K562 (cell line): ENCODE data around the gene FBXW8. TPM values are rescaled to one million over a fixed set of nuclear protein-coding genes. Genes with fewer than 3 reads are reported as not detected.
A peak's percentile ranks its signal among the peaks of the same experiment; 100 is the strongest.

Source experiments
- FOXA3 ChIP-seq, 2 experiments: fragments of 450-650 bp in 1 of 2; sonication (generic) in 1 of 2; formaldehyde crosslinking; IDR thresholded peaks in 1 of 2; conservative IDR thresholded peaks in 1 of 2; 2 replicates each; pipeline versions ENCODE4 v1.4.0 to v1.8.0; 2020 to 2022; ENCODE audit warnings: mild to moderate bottlenecking in 2 of 2, missing genetic modification reagents in 1 of 2
- NFE2L1 ChIP-seq: fragments of 450-650 bp; IDR thresholded peaks from 2 replicates; pipeline ENCODE4 v1.6.1; 2016; ENCODE audit warnings: missing genetic modification characterization, low read depth, mild to moderate bottlenecking, missing compliant biosample characterization, moderate library complexity, borderline replicate concordance
- ZNF24 ChIP-seq: fragments of 450-650 bp; IDR thresholded peaks from 2 replicates; pipeline ENCODE4 v1.6.1; 2016
- polyA plus RNA-seq, 8 experiments: library from polyadenylated mRNA; depleted of rRNA in 4 of 8; stranded (reverse) in 5 of 8; unstranded in 3 of 8; fragments of >200 nt; fragmentation: Nextera tagmentation in 2 of 8; fragmentation: Illumina TruSeq in 1 of 8; extraction: Ambion mirVana in 2 of 8; extraction: Trizol in 1 of 8; gene quantifications; 2 replicates each; pipeline versions ENCODE4 v1.2.1 to v1.2.3, GENCODE V29; 2011 to 2014; ENCODE audit warnings: inconsistent platforms in 1 of 8, missing spikeins in 1 of 8
- total RNA-seq, 7 experiments: library from RNA; depleted of rRNA in 6 of 7; stranded (reverse); fragments of >200 nt in 6 of 7; fragmentation: Illumina TruSeq in 2 of 7; extraction: Trizol in 2 of 7; gene quantifications; 2 replicates each; pipeline versions ENCODE4 v1.2.1 to v1.2.3, GENCODE V29; 2011 to 2021; ENCODE audit warnings: low replicate concordance in 1 of 7
- TF ChIP-seq, protein P1 (sequence below): fragments of 200-800 bp; sonication (Bioruptor generic); IDR thresholded peaks from 2 replicates; pipeline ENCODE4 v1.6.1; 2017; ENCODE audit warnings: missing genetic modification characterization, missing compliant biosample characterization
- TF ChIP-seq, protein P2 (sequence below): sonication (generic); formaldehyde crosslinking; IDR thresholded peaks from 2 replicates; pipeline ENCODE4 v1.8.1; 2023; ENCODE audit warnings: missing genetic modification reagents, mild to moderate bottlenecking, borderline replicate concordance

The FBXW8 gene
- total and polyA plus RNA-seq, 9 of the 15 experiments (the other 6 are each of a cell fraction or from before 2014, with no cell fraction given) = 0.58 to 8.3 (median 4.4) TPM

DNA sequence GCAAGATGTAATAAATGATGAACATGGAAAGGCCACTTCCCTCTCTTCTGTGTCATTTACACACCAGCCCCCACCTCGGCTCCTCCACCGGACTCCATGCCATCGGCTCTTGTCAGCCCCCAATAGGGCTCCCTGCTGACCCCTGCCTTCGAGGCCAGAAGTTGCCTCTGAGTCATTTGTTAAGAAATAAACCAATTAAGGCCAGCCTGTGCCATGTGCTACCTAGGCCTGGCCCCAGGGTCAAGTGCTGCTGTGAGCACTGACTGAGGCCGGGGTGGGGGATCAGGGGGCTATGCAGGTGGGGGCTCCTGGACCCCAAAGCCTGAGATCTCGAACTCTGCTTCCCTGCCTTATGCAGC is 135.2 kb downstream of the FBXW8 start (continued):
- TF ChIP-seq, protein P1, sequence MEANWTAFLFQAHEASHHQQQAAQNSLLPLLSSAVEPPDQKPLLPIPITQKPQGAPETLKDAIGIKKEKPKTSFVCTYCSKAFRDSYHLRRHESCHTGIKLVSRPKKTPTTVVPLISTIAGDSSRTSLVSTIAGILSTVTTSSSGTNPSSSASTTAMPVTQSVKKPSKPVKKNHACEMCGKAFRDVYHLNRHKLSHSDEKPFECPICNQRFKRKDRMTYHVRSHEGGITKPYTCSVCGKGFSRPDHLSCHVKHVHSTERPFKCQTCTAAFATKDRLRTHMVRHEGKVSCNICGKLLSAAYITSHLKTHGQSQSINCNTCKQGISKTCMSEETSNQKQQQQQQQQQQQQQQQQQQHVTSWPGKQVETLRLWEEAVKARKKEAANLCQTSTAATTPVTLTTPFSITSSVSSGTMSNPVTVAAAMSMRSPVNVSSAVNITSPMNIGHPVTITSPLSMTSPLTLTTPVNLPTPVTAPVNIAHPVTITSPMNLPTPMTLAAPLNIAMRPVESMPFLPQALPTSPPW (CRISPR knock-in tag) = peak; percentile 3; the same call in 1 of the 2 replicates
- no peak for TF ChIP-seq FOXA3 (CRISPR knock-in tag; conservative IDR thresholded peaks at IDR 0.05 in 1 of 2, IDR thresholded peaks at IDR 0.05 in 1 of 2)
- no peak for TF ChIP-seq NFE2L1 (tag)
- TF ChIP-seq ZNF24 = no peak
- TF ChIP-seq, protein P2, sequence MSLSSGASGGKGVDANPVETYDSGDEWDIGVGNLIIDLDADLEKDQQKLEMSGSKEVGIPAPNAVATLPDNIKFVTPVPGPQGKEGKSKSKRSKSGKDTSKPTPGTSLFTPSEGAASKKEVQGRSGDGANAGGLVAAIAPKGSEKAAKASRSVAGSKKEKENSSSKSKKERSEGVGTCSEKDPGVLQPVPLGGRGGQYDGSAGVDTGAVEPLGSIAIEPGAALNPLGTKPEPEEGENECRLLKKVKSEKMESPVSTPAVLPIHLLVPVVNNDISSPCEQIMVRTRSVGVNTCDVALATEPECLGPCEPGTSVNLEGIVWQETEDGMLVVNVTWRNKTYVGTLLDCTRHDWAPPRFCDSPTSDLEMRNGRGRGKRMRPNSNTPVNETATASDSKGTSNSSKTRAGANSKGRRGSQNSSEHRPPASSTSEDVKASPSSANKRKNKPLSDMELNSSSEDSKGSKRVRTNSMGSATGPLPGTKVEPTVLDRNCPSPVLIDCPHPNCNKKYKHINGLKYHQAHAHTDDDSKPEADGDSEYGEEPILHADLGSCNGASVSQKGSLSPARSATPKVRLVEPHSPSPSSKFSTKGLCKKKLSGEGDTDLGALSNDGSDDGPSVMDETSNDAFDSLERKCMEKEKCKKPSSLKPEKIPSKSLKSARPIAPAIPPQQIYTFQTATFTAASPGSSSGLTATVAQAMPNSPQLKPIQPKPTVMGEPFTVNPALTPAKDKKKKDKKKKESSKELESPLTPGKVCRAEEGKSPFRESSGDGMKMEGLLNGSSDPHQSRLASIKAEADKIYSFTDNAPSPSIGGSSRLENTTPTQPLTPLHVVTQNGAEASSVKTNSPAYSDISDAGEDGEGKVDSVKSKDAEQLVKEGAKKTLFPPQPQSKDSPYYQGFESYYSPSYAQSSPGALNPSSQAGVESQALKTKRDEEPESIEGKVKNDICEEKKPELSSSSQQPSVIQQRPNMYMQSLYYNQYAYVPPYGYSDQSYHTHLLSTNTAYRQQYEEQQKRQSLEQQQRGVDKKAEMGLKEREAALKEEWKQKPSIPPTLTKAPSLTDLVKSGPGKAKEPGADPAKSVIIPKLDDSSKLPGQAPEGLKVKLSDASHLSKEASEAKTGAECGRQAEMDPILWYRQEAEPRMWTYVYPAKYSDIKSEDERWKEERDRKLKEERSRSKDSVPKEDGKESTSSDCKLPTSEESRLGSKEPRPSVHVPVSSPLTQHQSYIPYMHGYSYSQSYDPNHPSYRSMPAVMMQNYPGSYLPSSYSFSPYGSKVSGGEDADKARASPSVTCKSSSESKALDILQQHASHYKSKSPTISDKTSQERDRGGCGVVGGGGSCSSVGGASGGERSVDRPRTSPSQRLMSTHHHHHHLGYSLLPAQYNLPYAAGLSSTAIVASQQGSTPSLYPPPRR (CRISPR knock-in tag) = no peak
